Upper lobe of left lung (tissue), 6 donors: ENCODE measurements around the gene PREPL. TPM values are rescaled to one million over a fixed set of nuclear protein-coding genes. Genes with fewer than 3 reads are reported as not detected.

Experiments
- ATAC-seq, 2 donors: fragments of 200-7000 bp; cut with Tn5 transposase; one replicate each; pipeline ENCODE4 v1.9.1; 2022; ENCODE audit warnings: mild to moderate bottlenecking in 2 of 2, moderate library complexity in 2 of 2; ENCODE audit not compliant: low FRiP score in 2 of 2
- DNase-seq, 2 donors: peaks; one replicate each; pipeline ENCODE4 v3.0.0-alpha.2; 2019 to 2020
- H3K27ac ChIP-seq, 4 donors: fragments of 200-600 bp; sonication (generic); one replicate each; pipeline ENCODE4 v1.5.1; 2016 to 2019
- H3K27me3 ChIP-seq, 4 donors: fragments of 200-600 bp; sonication (generic); one replicate each; pipeline ENCODE4 v1.5.1; 2017 to 2019
- H3K36me3 ChIP-seq, 4 donors: fragments of 200-600 bp; sonication (generic); one replicate each; pipeline ENCODE4 v1.5.1; 2016 to 2019
- H3K4me1 ChIP-seq, 4 donors: fragments of 200-600 bp; sonication (generic); one replicate each; pipeline ENCODE4 v1.5.1; 2018 to 2019
- H3K4me3 ChIP-seq, 4 donors: fragments of 200-600 bp; sonication (generic); one replicate each; pipeline ENCODE4 v1.5.1; 2017 to 2019; ENCODE audit warnings: mild to moderate bottlenecking in 2 of 4, moderate library complexity in 1 of 4
- H3K9me3 ChIP-seq, 4 donors: fragments of 200-600 bp; sonication (generic); one replicate each; pipeline ENCODE4 v1.5.1; 2018 to 2019
- EP300 ChIP-seq, 4 donors: sonication (generic); formaldehyde crosslinking; IDR thresholded peaks; one replicate each; pipeline ENCODE4 v1.5.1; 2017; ENCODE audit warnings: antibody characterized with exemption in 4 of 4, control low read depth in 2 of 4
- POLR2A ChIP-seq, 4 donors: fragments of 450-650 bp; IDR thresholded peaks; one replicate each; pipeline ENCODE4 v1.5.1; 2016 to 2017; ENCODE audit warnings: antibody characterized with exemption in 4 of 4, mild to moderate bottlenecking in 2 of 4
- POLR2AphosphoS5 ChIP-seq, 2 donors: sonication (generic); formaldehyde crosslinking; IDR thresholded peaks; one replicate each; pipeline ENCODE4 v1.5.1; 2017; ENCODE audit warnings: antibody characterized with exemption in 2 of 2
- WGBS, 2 donors: methylation state at CpG; one replicate each; pipeline ENCODE4 v1.1.5; 2017 to 2018; 5-methylcytosine and 5-hydroxymethylcytosine counted together
- total RNA-seq, 6 donors: library from RNA; depleted of rRNA in 4 of 6; stranded (reverse); fragments of >200 nt in 4 of 6; gene quantifications; one replicate each; pipeline versions ENCODE4 v1.1.0 to v1.2.1, GENCODE V29; 2016 to 2021
- TF ChIP-seq, protein P1 (sequence below), 6 experiments: fragments of 450-650 bp in 4 of 6; fragments of 200-600 bp in 2 of 6; sonication (generic) in 2 of 6; IDR thresholded peaks; one replicate each; pipeline ENCODE4 v1.5.1; 2016 to 2019; ENCODE audit warnings: antibody characterized with exemption in 6 of 6
- donor health status: DM: no; HTN: no; CAD: no; lungs with moderate emphysema.
- donor health status: DM: no; HTN: yes; CAD: no; lungs with severe emphysema.

The PREPL gene
- total RNA-seq, 6 donors from 2014 or later: 21.4 to 54.9 (median 34.2) TPM

DNA sequence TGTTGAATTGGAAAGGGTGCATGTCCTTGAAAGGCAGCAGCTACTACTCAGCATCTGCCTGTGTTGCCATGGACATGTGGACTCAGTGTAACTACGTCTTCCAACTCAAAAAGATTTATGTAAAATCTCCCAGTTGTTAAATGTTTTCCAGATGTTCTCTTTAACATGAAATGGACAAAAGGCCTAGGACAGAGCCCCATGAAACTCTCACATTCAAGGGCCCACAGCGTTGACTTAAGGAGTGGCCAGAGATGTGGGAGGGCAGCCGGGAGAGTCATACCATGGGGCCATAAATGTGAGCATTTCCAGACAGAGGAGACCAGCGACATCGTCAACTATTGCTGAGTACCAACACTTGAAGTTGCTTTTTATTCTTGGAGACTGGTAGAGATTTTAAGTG, 76.1 kb downstream of the PREPL start:
- ATAC-seq: no peak
- TF ChIP-seq POLR2A (IDR thresholded peaks at IDR 0.05) (no peak), EP300 (IDR thresholded peaks at IDR 0.05) (no peak), POLR2AphosphoS5 (IDR thresholded peaks at IDR 0.05) (no peak)
- TF ChIP-seq, protein P1, sequence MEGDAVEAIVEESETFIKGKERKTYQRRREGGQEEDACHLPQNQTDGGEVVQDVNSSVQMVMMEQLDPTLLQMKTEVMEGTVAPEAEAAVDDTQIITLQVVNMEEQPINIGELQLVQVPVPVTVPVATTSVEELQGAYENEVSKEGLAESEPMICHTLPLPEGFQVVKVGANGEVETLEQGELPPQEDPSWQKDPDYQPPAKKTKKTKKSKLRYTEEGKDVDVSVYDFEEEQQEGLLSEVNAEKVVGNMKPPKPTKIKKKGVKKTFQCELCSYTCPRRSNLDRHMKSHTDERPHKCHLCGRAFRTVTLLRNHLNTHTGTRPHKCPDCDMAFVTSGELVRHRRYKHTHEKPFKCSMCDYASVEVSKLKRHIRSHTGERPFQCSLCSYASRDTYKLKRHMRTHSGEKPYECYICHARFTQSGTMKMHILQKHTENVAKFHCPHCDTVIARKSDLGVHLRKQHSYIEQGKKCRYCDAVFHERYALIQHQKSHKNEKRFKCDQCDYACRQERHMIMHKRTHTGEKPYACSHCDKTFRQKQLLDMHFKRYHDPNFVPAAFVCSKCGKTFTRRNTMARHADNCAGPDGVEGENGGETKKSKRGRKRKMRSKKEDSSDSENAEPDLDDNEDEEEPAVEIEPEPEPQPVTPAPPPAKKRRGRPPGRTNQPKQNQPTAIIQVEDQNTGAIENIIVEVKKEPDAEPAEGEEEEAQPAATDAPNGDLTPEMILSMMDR (IDR thresholded peaks at IDR 0.05): no peak

GRCh38 chr2:44283116-44283666, 78.1 kb downstream of the PREPL start:
- H3K9me3 ChIP-seq: no peaks in the 10 kb centered on the region
- ATAC-seq: no peak
- 50 to 94% methylated on average over 1 of the region's 1 CpG for WGBS, 2 donors
- H3K4me1 ChIP-seq: no peaks in the 10 kb centered on the region
- H3K27ac ChIP-seq: no peak overlapping the region
- H3K4me3 ChIP-seq: no peak overlapping the region
- no peaks in the 10 kb centered on the region for H3K27me3 ChIP-seq
- H3K36me3 ChIP-seq: no peaks in the 10 kb centered on the region
- TF ChIP-seq, protein P1 (IDR thresholded peaks at IDR 0.05): no peak
- no peak for TF ChIP-seq EP300 (IDR thresholded peaks at IDR 0.05)
- no peak for TF ChIP-seq POLR2A (IDR thresholded peaks at IDR 0.05)
- TF ChIP-seq POLR2AphosphoS5 (IDR thresholded peaks at IDR 0.05): no peak
- no peak for DNase-seq

More for the DNA sequence above, 76.1 kb downstream of the PREPL start:
- no peak for DNase-seq
- no peaks in the 10 kb centered on the region for H3K36me3 ChIP-seq
- no peaks in the 10 kb centered on the region for H3K4me1 ChIP-seq
- no peaks in the 10 kb centered on the region for H3K9me3 ChIP-seq
- no peaks in the 10 kb centered on the region for H3K27me3 ChIP-seq
- no peak overlapping the region for H3K4me3 ChIP-seq
- no peak overlapping the region for H3K27ac ChIP-seq
- WGBS, 2 donors: 82% methylated on average over 5 of the region's 5 CpGs

DNA sequence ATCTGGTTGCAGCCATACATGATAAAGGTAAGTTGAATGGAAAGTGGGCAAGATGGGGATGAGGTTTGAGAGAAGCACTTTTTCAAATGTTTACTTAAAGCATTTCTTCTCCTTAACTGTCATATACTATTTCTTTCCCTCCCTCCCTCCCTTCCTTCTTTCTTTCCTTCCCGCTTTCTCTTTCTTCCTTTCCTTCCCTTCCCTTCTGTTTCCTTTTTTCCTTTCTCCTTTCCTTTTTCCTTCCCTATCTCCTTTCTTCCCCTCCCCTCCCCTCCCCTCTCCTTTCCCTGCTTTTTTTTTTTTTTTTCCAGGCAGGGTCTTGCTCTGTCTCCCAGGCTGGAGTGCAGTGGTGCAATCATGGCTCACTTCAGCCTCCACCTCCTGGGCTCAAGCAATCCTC, 80.4 kb downstream of the PREPL start:
- no peaks in the 10 kb centered on the region for H3K4me1 ChIP-seq
- WGBS, 2 donors: 97 to 100% methylated on average over 1 of the region's 1 CpG
- ATAC-seq (no peak), DNase-seq (no peak)
- H3K36me3 ChIP-seq: no peaks in the 10 kb centered on the region
- no peaks in the 10 kb centered on the region for H3K9me3 ChIP-seq
- H3K27ac ChIP-seq: no peak overlapping the region
- H3K4me3 ChIP-seq: no peak overlapping the region
- H3K27me3 ChIP-seq: no peaks in the 10 kb centered on the region
- TF ChIP-seq POLR2A (IDR thresholded peaks at IDR 0.05): no peak
- TF ChIP-seq EP300 (IDR thresholded peaks at IDR 0.05): no peak
- no peak for TF ChIP-seq POLR2AphosphoS5 (IDR thresholded peaks at IDR 0.05)
- TF ChIP-seq, protein P1 (IDR thresholded peaks at IDR 0.05): no peak

GRCh38 chr2:44277541-44277940, 83.8 kb downstream of the PREPL start:
- ATAC-seq: no peak
- 72 to 80% methylated on average over 1 of the region's 1 CpG for WGBS, 2 donors

More at GRCh38 chr2:44277541-44277940, 83.8 kb downstream of the PREPL start:
- Histone ChIP-seq H3K27ac (no peak overlapping the region), H3K27me3 (no peaks in the 10 kb centered on the region), H3K4me1 (no peaks in the 10 kb centered on the region), H3K36me3 (no peaks in the 10 kb centered on the region), H3K4me3 (no peak overlapping the region), H3K9me3 (no peaks in the 10 kb centered on the region)
- TF ChIP-seq, protein P1 (IDR thresholded peaks at IDR 0.05): no peak
- TF ChIP-seq POLR2A (IDR thresholded peaks at IDR 0.05) (no peak), POLR2AphosphoS5 (IDR thresholded peaks at IDR 0.05) (no peak), EP300 (IDR thresholded peaks at IDR 0.05) (no peak)
- no peak for DNase-seq
